GM21576 (cell line): ENCODE results near the gene MIGA1.
A peak's percentile ranks its signal among the peaks of the same experiment; 100 is the strongest.

Source experiments
- ATAC-seq: cut with Tn5 transposase; IDR thresholded peaks from one replicate; pipeline ENCODE4 v1.9.1; 2021; ENCODE audit warnings: mild to moderate bottlenecking, moderate library complexity; ENCODE audit not compliant: unreplicated experiment

The MIGA1 gene

GRCh38 chr1:77841574-77841973, 62.1 kb downstream of the MIGA1 start:
- ATAC-seq: no peak

GRCh38 chr1:77845951-77846350, 66.5 kb downstream of the MIGA1 start:
- no peak for ATAC-seq

- no peak for ATAC-seq
Measured at GRCh38 chr1:77846966-77847365, 67.5 kb downstream of the MIGA1 start.

GRCh38 chr1:77847621-77848080, 68.2 kb downstream of the MIGA1 start:
- ATAC-seq: no peak

- no peak for ATAC-seq
Measured at GRCh38 chr1:77850082-77850481, 70.6 kb downstream of the MIGA1 start.

- no peak for ATAC-seq
Measured at GRCh38 chr1:77857552-77857951, 78.1 kb downstream of the MIGA1 start.

- no peak for ATAC-seq
Measured at GRCh38 chr1:77858725-77859124, 79.3 kb downstream of the MIGA1 start.

- ATAC-seq: no peak
Measured at GRCh38 chr1:77859248-77859647, 79.8 kb downstream of the MIGA1 start.

- ATAC-seq: no peak
Measured at GRCh38 chr1:77866296-77866695, 86.8 kb downstream of the MIGA1 start.

GRCh38 chr1:77872645-77873044, 93.2 kb downstream of the MIGA1 start:
- ATAC-seq: no peak

- ATAC-seq: no peak
Measured at GRCh38 chr1:77873461-77873860, 94.0 kb downstream of the MIGA1 start.

- no peak for ATAC-seq
Measured at GRCh38 chr1:77874804-77875445, 95.5 kb downstream of the MIGA1 start.

- no peak for ATAC-seq
Measured at GRCh38 chr1:77876884-77877283, 97.4 kb downstream of the MIGA1 start.

GRCh38 chr1:77881061-77881460, 101.6 kb downstream of the MIGA1 start:
- no peak for ATAC-seq

- no peak for ATAC-seq
Measured at GRCh38 chr1:77882411-77882810, 103.0 kb downstream of the MIGA1 start.

- ATAC-seq: peak; percentile 39
Measured at GRCh38 chr1:77888081-77888780, 108.8 kb downstream of the MIGA1 start, which contains the start of gene NEXN. Gene NEXN (plus strand): TSS chr1:77888624. CDS start chr1:77916107, 27,483 bp downstream.

GRCh38 chr1:77888781-77889642, 109.6 kb downstream of the MIGA1 start:
- peak; percentile 65 for ATAC-seq

GRCh38 chr1:77889671-77890070, 110.2 kb downstream of the MIGA1 start:
- no peak for ATAC-seq

- ATAC-seq: no peak
Measured at GRCh38 chr1:77891200-77891599, 111.8 kb downstream of the MIGA1 start.

- ATAC-seq: no peak
Measured at GRCh38 chr1:77899647-77900320, 120.3 kb downstream of the MIGA1 start.
